Breast epithelium (tissue), 4 donors: ENCODE results near the gene RUNDC1. TPM values are rescaled to one million over a fixed set of nuclear protein-coding genes. Genes with fewer than 3 reads are reported as not detected.
"Not testable (repeated sequence)": the region's sequence is repeated elsewhere in the genome, so short reads cannot be mapped to it uniquely, and the experiment has no call there.

Source experiments
- DNase-seq, 2 donors: peaks; one replicate each; pipeline ENCODE4 v3.0.0-alpha.2; 2019; ENCODE audit warnings: low spot score in 2 of 2
- H3K27ac ChIP-seq, 2 donors: fragments of 200-600 bp; sonication (generic) in 1 of 2; one replicate each; pipeline ENCODE4 v1.5.1; 2016 to 2019; ENCODE audit warnings: mild to moderate bottlenecking in 1 of 2
- H3K27me3 ChIP-seq, 2 donors: fragments of 200-600 bp; sonication (generic) in 1 of 2; one replicate each; pipeline versions ENCODE4 v1.5.1 to v1.6.0; 2017 to 2019; ENCODE audit warnings: control low read depth in 1 of 2, mild to moderate bottlenecking in 1 of 2
- H3K36me3 ChIP-seq: fragments of 200-600 bp; one replicate; pipeline ENCODE4 v1.5.1; 2019
- H3K4me1 ChIP-seq, 2 donors: fragments of 200-600 bp; sonication (generic); one replicate each; pipeline ENCODE4 v1.5.1; 2016 to 2019; ENCODE audit warnings: control low read depth in 1 of 2
- H3K4me3 ChIP-seq, 3 donors: fragments of 200-600 bp; sonication (generic); 1 replicate in 2 of 3; 2 replicates in 1 of 3; pipeline ENCODE4 v1.5.1; 2016 to 2019; ENCODE audit warnings: mild to moderate bottlenecking in 3 of 3, moderate library complexity in 2 of 3
- H3K9me3 ChIP-seq, 2 donors: fragments of 200-600 bp; sonication (generic) in 1 of 2; one replicate each; pipeline ENCODE4 v1.5.1; 2016 to 2019; ENCODE audit warnings: control low read depth in 1 of 2
- CTCF ChIP-seq, 3 donors: fragments of 450-650 bp; IDR thresholded peaks; one replicate each; pipeline ENCODE4 v1.5.1; 2016 to 2017; ENCODE audit warnings: antibody characterized with exemption in 3 of 3, mild to moderate bottlenecking in 3 of 3, moderate library complexity in 3 of 3
- POLR2A ChIP-seq: fragments of 450-650 bp; IDR thresholded peaks from one replicate; pipeline ENCODE4 v1.6.1; 2016; ENCODE audit warnings: antibody characterized with exemption, mild to moderate bottlenecking, moderate library complexity
- POLR2AphosphoS5 ChIP-seq, 3 donors: sonication (generic); formaldehyde crosslinking; IDR thresholded peaks; one replicate each; pipeline ENCODE4 v1.6.1; 2017; ENCODE audit warnings: antibody characterized with exemption in 3 of 3
- intact Hi-C: fragments of 100-400 bp; cut with DNase I; formaldehyde crosslinking; loops from one replicate; pipeline ENCODE4 v1.15.1; 2023; ENCODE audit warnings: low total_unique reads
- total RNA-seq, 3 donors: library from RNA; depleted of rRNA; stranded (reverse); fragments of >200 nt; gene quantifications; one replicate each; pipeline ENCODE4 v1.1.0, GENCODE V29; 2016

RUNDC1 gene
- total RNA-seq, 3 donors from 2014 or later, result 8.6 to 25.8 (median 22.3) TPM

GRCh38 chr17:42991471-42991870 is 11.1 kb downstream of the RUNDC1 start:
- intact Hi-C loops, result no loop called here

GRCh38 chr17:42992872-42993271 is 12.5 kb downstream of the RUNDC1 start:
- TF ChIP-seq POLR2A (no peak), POLR2AphosphoS5 (IDR thresholded peaks at IDR 0.05) (no peak), CTCF (IDR thresholded peaks at IDR 0.05) (no peak)
- intact Hi-C loops, result no loop called here
- H3K27me3 ChIP-seq, result no peaks in the 10 kb centered on the region

More at GRCh38 chr17:42991471-42991870, 11.1 kb downstream of the RUNDC1 start:
- no peak for DNase-seq
- no peak for TF ChIP-seq POLR2A
- no peak for TF ChIP-seq CTCF (IDR thresholded peaks at IDR 0.05)
- TF ChIP-seq POLR2AphosphoS5 (IDR thresholded peaks at IDR 0.05), result no peak
- no peaks in the 10 kb centered on the region for H3K9me3 ChIP-seq
- H3K4me1 ChIP-seq, result no peaks in the 10 kb centered on the region
- no peaks in the 10 kb centered on the region for H3K27me3 ChIP-seq
- peak overlapping the region in 1 of 2 donors; percentile 3 for H3K27ac ChIP-seq
- H3K4me3 ChIP-seq, result no peak overlapping the region
- no peaks in the 10 kb centered on the region for H3K36me3 ChIP-seq

GRCh38 chr17:42993913-42994312 is 13.5 kb downstream of the RUNDC1 start:
- H3K4me3 ChIP-seq, H3K27me3 ChIP-seq, H3K9me3 ChIP-seq, H3K27ac ChIP-seq, intact Hi-C loops, H3K4me1 ChIP-seq, DNase-seq, H3K36me3 ChIP-seq: not testable (repeated sequence)

More at GRCh38 chr17:42992872-42993271, 12.5 kb downstream of the RUNDC1 start:
- Histone ChIP-seq H3K9me3 (no peaks in the 10 kb centered on the region), H3K27ac (no peak overlapping the region), H3K4me3 (no peak overlapping the region), H3K4me1 (no peaks in the 10 kb centered on the region), H3K36me3 (no peaks in the 10 kb centered on the region)
- DNase-seq, result no peak

- H3K36me3 ChIP-seq, result no peaks in the 10 kb centered on the region
- H3K27me3 ChIP-seq, result no peaks in the 10 kb centered on the region
- TF ChIP-seq POLR2AphosphoS5 (IDR thresholded peaks at IDR 0.05) (no peak), CTCF (IDR thresholded peaks at IDR 0.05) (no peak), POLR2A (no peak)
- H3K4me1 ChIP-seq, result peaks cover 0 to 8% of the 10 kb centered on the region in 2 donors
- no peaks in the 10 kb centered on the region for H3K9me3 ChIP-seq
- peak overlapping the region in 2 of 3 donors; percentile 51 to 80 for H3K4me3 ChIP-seq
- no peak for DNase-seq
- H3K27ac ChIP-seq, result peak overlapping the region; percentile 71 to 95
- intact Hi-C loops, result no loop called here
Observed at GRCh38 chr17:42997390-42997983, 17.1 kb downstream of the RUNDC1 start.

GRCh38 chr17:42997984-42998938 is 17.9 kb downstream of the RUNDC1 start, which contains the start of gene RPL27:
RPL27 (plus strand) TSS chr17:42998419; CDS start chr17:42998751, 332 bp downstream.
- peak; percentile 80 for TF ChIP-seq POLR2A
- peak; percentile 97 to 99 (median 98) for TF ChIP-seq POLR2AphosphoS5 (IDR thresholded peaks at IDR 0.05)
- peak; percentile 95 to 97 (median 96) for TF ChIP-seq CTCF (IDR thresholded peaks at IDR 0.05)
- Histone ChIP-seq H3K36me3 (no peaks in the 10 kb centered on the region), H3K4me1 (peaks cover 0 to 8% of the 10 kb centered on the region in 2 donors), H3K27ac (peak within 1 kb of the TSS; percentile 95 to 97), H3K9me3 (no peaks in the 10 kb centered on the region), H3K4me3 (peak within 1 kb of the TSS; percentile 78 to 91 (median 80)), H3K27me3 (no peaks in the 10 kb centered on the region)
- intact Hi-C loops, result no loop called here
- peak; percentile 97 to 99 for DNase-seq
